SW480 (cell line): ENCODE data around the gene RBFOX2.

ENCODE experiments used
- DNase-seq: peaks from one replicate; pipeline ENCODE4 v3.0.0-alpha.2; 2016; ENCODE audit warnings: low spot score

Gene RBFOX2

GRCh38 chr22:35972559-35972958 lies 56.1 kb downstream of the RBFOX2 start:
- no peak for DNase-seq

GRCh38 chr22:35971456-35972119 lies 57.0 kb downstream of the RBFOX2 start:
- no peak for DNase-seq

GRCh38 chr22:35970616-35971455 lies 57.8 kb downstream of the RBFOX2 start:
- no peak for DNase-seq

DNA sequence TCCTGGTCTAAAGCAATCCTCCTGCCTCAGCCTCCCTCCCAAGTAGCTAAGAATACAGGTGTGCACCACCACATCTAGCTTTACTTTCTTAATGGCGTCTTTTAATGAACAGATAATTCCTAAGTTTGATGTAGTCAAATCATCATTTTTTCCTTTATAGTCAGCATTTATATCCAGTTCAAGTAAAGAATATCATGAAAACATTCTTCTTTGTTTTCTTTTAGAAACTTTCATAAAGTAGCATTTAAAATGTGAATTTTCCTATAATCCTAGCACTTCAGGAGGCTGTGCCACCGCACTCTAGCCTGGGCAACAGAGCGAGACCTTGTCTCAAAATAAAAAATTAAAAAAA lies 61.6 kb downstream of the RBFOX2 start:
- no peak for DNase-seq

DNA sequence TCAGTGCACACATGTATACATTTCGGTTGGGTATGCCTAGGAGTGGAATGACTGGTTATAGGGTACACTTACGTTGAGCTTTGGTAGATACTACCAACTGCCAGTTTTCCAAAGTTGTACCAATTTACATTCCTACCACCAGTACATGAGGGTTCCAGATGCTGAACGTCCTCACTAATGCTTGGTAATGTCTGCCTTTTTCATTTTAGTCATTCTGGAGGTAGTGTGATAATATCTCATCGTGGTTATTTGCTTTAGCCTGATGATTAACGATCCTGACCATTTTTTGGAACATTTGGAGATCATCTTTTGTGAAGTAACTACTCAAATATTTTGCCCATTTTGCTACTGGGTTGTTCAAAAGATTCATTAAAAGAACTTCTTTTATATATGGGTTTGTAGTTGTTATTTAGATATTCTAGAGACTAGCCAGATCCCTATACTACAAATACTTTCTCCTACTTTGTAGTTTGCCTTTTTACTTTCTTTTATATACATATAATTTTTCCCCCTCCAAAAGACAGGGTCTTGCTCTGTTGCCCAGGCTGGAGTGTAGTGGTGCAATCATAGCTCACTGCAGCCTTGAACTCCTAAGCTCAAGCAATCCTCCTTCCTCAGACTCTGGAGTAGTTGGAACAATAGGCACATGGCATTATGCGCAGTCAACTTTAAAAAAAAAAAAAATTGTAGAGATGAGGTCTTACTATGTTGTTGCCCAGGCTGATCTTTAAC lies 62.1 kb downstream of the RBFOX2 start:
- no peak for DNase-seq

DNA sequence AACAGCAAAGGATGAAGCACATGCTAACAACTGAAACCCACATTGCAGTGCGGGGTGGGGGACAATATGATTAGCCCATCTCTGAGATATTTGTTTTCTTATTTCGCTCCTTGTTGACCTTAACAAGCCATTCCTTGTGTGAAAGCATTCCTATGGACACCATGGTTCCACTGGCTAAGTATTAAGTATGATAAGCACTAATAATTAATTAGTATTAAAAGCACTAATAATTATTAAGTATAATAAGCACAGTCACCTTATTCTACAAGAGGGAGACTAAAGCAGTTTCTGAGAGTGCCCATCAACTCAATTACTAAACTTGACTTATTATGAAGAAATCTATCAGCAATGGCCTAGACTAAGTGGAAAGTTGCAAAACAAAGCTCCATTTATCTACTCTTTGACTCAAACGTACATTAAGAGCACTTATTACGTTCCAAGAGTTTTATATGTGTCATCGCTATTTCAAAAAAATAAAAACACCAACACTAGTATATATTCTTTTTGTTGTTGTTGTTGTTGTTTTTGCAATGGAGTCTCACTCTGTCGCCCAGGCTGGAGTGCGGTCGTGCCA lies 65.3 kb downstream of the RBFOX2 start:
- no peak for DNase-seq

DNA sequence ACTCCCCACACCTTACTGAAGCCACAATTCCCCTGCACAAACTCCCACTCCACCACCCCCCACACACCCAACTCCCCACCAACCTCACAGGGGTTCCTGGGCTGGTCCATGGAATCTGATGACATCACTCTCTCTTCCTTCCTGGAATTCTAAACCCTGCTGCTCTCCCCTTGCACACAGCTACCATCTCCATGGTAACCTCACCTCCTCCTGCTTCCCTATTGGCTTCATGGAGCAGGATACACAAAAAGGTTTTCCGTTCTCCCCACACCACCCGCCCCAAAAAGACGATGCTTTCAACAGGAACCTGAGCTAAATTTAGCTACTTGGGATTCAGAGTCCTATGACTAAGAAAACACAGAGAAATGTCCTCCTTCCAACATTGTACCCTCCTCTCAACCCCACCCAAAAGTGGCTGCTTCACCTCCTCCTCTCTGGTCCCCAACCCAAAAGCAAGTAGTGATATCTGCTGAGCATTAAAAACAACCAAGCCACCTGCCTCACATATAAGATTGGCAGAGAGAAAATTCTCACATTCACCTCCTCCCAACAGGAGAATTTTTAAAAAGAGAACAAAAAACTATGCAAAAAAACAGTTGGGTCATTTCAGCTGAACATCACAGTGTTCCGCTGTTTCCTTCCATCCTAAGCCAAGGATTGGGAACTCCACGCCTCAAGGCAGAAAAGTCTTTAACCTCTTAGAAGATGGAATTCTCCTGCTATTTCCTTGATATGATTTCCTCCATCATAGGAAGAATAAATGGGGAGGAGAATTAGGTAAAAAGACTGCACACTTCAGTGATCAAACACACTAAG lies 66.9 kb downstream of the RBFOX2 start:
- DNase-seq = peak; percentile 27

- no peak for DNase-seq
Observed at GRCh38 chr22:35960854-35961253, 67.8 kb downstream of the RBFOX2 start.

DNA sequence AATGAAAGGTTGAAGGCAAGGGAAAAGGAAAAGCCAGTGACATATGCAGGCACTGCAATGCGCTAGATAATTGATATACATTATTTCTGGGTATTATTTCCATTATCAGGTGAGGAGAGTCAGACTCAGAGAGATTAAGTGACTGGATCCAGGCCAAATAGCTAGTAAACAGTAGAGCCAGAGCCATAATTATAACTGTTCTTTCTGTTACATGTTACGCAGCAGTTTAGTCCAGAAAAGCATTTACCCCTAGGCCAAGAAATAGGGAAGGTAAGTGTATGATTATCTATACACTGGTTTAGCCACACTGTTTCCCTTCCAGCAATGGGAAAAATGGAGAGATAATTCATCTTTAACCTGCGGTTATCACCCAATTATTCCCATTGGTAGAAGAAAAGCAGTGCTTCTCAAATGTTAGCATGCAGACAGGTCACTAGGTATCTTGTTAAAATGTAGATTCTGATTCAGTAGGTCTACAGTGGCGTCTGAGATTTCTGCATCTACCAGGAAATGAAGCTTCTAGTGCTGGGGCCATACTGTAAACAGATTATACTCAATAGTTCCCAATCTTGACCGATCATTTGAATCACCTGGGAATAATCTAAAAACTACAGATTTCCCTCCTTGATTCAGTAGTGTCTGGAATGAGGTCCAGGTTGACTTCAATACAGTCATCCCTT lies 69.4 kb downstream of the RBFOX2 start:
- no peak for DNase-seq

DNA sequence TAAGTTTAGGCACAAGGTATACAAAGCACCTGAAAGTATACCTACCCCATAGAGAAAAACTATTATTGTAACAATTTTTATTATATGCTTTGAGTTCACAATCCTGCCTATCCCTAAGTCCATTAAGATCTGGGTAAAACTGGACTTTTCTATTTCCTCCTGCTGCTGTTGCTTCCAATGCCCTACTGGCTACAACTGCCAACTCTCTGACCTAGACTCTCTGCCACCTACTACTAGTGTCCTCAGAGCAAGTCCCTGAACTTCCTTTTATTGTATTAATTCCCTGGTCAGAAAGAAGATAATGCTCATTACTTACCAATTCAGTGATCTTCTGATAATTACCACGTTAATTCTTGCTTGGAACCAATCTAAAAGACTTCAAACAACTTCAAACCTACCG lies 70.3 kb downstream of the RBFOX2 start:
- no peak for DNase-seq

- no peak for DNase-seq
Observed at GRCh38 chr22:35957589-35957988, 71.0 kb downstream of the RBFOX2 start.

GRCh38 chr22:35956850-35957249 lies 71.8 kb downstream of the RBFOX2 start:
- DNase-seq = no peak

GRCh38 chr22:35955546-35955945 lies 73.1 kb downstream of the RBFOX2 start:
- DNase-seq = no peak

DNA sequence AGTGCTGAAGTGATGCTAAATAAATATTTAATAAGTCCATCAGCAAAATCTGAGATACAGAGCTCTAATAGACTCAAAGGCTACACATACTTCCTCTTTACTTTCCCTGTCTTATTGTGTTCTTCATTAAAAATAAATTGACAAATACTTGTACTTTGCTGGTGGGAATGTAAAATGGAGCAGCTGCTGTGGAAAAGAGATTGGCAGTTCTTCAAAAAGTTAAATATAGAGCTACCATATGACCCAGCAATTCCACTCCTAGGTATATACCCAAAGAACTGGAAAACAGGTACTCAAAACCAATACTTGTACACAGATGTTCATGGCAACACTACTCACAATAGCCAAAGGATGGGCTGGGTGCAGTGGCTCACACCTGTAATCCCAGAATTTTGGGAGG lies 76.0 kb downstream of the RBFOX2 start:
- no peak for DNase-seq

GRCh38 chr22:35950262-35950661 lies 78.4 kb downstream of the RBFOX2 start:
- no peak for DNase-seq

- no peak for DNase-seq
Observed at GRCh38 chr22:35949243-35949642, 79.4 kb downstream of the RBFOX2 start.

- DNase-seq = no peak
Observed at GRCh38 chr22:35947794-35948425, 80.7 kb downstream of the RBFOX2 start.

DNA sequence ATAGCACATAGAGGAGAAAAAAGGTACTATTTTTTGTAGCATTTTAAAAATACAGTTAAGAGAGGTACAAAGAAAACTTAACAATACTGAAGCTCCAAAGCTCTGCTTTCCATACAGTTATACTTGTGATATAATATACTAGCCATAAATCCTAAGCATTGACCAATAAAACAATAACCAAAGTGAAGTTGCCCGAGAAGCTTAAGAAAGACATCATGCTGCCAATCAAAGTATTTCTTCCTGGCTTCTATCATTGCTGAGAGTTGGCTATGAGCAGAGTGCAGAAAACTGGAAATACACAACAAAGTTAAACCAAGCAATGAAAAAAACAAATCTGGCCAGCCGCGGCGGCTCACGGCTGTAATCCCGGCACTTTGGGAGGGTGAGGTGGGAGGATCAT lies 84.2 kb downstream of the RBFOX2 start:
- no peak for DNase-seq

DNA sequence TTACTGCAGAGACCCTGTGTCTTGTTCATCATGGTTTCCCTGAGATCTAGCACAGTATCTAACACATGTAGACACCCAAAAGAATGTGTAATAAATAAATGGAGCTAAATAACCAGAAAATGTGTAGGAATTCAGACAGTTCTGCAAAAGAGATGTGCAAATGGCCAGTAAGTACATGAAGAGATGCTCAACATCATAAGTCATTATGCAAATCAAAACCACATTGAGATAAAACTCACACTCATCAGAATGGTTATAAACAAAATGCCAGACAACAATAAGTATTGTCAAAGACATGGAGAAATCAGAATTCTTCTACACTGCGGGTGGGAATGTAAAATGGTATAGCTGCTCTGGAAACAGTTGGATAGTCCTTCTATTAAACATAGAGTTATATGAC lies 88.5 kb downstream of the RBFOX2 start:
- DNase-seq = no peak

- DNase-seq = no peak
Observed at GRCh38 chr22:35938226-35938625, 90.4 kb downstream of the RBFOX2 start.

GRCh38 chr22:35930933-35931332 lies 97.7 kb downstream of the RBFOX2 start:
- peak; percentile 59 for DNase-seq
